ENCODE data around the gene ZNHIT1. TPM values are rescaled to one million over a fixed set of nuclear protein-coding genes. Genes with fewer than 3 reads are reported as not detected.
A peak's percentile ranks its signal among the peaks of the same experiment; 100 is the strongest.

ZNHIT1 gene
- total and polyA plus RNA-seq, 4 experiments from 2014 or later: 44.6 to 83.5 (median 53.5) TPM

- H3K4me1 Mint-ChIP-seq: peaks cover 34 to 68% (median 51%) of the 10 kb centered on the region in 4 donors
- H3K9me3 Mint-ChIP-seq: peaks cover 0 to 4% (median 0%) of the 10 kb centered on the region in 8 donors
- peak overlapping the region in 7 of 8 donors; percentile 8 to 75 (median 52) for H3K4me3 Mint-ChIP-seq
- peak overlapping the region in 3 of 7 donors; percentile 58 to 89 (median 77) for H3K27ac Mint-ChIP-seq
- ChIA-PET CTCF (ENCODE audit: partially characterized antibody) (interaction anchor here (1.0 to 3.0 kb wide), 9 partner anchors 9 to 111 kb away, joined by 3 to 44 read pairs (median 5); no protein-coding TSS in a partner anchor), POLR2A (ENCODE audit: partially characterized antibody) (no interaction called here)
- peaks cover 59 to 73% of the 10 kb centered on the region in 2 donors for H3K27me3 Mint-ChIP-seq
- H3K4me1 ChIP-seq (ENCODE audit: insufficient read depth, low read length): peaks cover 63% of the 10 kb centered on the region
- intact Hi-C loops (cut with micrococcal nuclease): loop anchor here (1.0 kb wide), 1 partner anchor 21 kb away; no protein-coding TSS in a partner anchor
- DNase-seq: no peak
- no peaks in the 10 kb centered on the region for H3K9me3 ChIP-seq (ENCODE audit: control insufficient read depth in 1 of 2, low read length in 2 of 2)
- no peaks in the 10 kb centered on the region for H3K36me3 Mint-ChIP-seq
- peaks cover 89% of the 10 kb centered on the region for H3K27me3 ChIP-seq (ENCODE audit: insufficient read depth, low read length)
- no peak overlapping the region for H3K27ac ChIP-seq (ENCODE audit: low read depth, low read length)
- H3K36me3 ChIP-seq (ENCODE audit: insufficient read depth, low read length): no peaks in the 10 kb centered on the region
- no peak overlapping the region for H3K4me3 ChIP-seq (ENCODE audit: low read length in 2 of 2)
Observed at GRCh38 chr7:101171442-101171837, 46.5 kb upstream of the ZNHIT1 start.

DNA sequence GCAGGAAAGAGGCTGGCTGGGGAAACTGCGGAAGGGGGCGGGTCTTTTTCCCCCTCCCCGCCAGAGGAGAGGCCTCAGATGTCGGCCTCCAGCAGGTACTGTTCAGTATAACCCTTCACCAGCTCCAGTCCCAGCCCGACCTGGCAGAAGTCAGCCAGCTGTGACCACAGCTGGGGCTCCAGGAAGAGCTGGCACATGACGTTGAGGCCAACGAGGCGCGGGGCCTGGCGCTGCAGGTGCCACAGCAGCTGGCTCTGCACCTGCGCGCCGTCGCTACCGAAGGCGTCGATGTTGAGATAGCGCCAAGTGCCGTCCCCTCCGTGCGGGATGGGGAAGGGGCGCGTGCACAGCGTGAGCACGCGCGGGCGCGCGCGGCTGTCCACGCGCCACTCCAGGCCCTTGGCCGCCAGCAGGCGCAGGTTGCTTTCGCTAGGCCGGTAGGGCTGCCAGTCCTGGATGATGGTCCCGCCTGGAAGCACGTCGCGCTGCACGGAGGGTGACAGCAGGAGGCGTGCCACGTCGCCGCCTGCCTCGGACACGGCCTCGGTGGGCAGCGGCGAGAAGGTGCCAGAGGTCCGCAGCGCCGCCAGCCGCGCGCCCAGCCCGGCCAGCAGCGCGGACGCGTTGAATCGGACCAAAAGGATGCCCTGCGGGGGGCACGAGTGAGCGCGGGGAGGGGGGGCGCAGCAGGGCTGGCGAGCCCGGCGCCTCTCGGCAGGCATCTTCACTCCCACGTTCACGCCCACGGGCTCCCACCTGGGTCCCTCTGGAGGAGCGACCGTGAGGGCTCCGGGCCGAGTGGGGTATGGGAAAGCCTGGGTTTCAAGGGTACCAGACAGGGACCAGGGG lies 45.7 kb upstream of the ZNHIT1 start:
- ChIA-PET POLR2A (ENCODE audit: partially characterized antibody) (no interaction called here), CTCF (ENCODE audit: partially characterized antibody) (interaction anchor here (0.6 to 4.7 kb wide), 11 partner anchors 10 to 732 kb away, joined by 3 to 44 read pairs (median 5); no protein-coding TSS in a partner anchor)
- Histone ChIP-seq H3K27me3 (ENCODE audit: insufficient read depth, low read length) (peaks cover 84% of the 10 kb centered on the region), H3K36me3 (ENCODE audit: insufficient read depth, low read length) (no peaks in the 10 kb centered on the region), H3K27ac (ENCODE audit: low read depth, low read length) (no peak overlapping the region), H3K4me1 (ENCODE audit: insufficient read depth, low read length) (peaks cover 57% of the 10 kb centered on the region), H3K4me3 (ENCODE audit: low read length in 2 of 2) (peak overlapping the region in 1 of 2 donors; percentile 34), H3K9me3 (ENCODE audit: control insufficient read depth in 1 of 2, low read length in 2 of 2) (no peaks in the 10 kb centered on the region)
- peak in 1 of 5 donors; percentile 46 for DNase-seq
- no peaks in the 10 kb centered on the region for H3K36me3 Mint-ChIP-seq
- H3K4me3 Mint-ChIP-seq: peak overlapping the region in 7 of 8 donors; percentile 8 to 72 (median 52)
- peaks cover 30 to 62% (median 50%) of the 10 kb centered on the region in 4 donors for H3K4me1 Mint-ChIP-seq
- H3K9me3 Mint-ChIP-seq: peaks cover 0 to 4% (median 0%) of the 10 kb centered on the region in 8 donors
- intact Hi-C loops (cut with micrococcal nuclease): no loop called here
- H3K27me3 Mint-ChIP-seq: peaks cover 61 to 76% of the 10 kb centered on the region in 2 donors
- peak overlapping the region in 1 of 7 donors; percentile 77 for H3K27ac Mint-ChIP-seq

DNA sequence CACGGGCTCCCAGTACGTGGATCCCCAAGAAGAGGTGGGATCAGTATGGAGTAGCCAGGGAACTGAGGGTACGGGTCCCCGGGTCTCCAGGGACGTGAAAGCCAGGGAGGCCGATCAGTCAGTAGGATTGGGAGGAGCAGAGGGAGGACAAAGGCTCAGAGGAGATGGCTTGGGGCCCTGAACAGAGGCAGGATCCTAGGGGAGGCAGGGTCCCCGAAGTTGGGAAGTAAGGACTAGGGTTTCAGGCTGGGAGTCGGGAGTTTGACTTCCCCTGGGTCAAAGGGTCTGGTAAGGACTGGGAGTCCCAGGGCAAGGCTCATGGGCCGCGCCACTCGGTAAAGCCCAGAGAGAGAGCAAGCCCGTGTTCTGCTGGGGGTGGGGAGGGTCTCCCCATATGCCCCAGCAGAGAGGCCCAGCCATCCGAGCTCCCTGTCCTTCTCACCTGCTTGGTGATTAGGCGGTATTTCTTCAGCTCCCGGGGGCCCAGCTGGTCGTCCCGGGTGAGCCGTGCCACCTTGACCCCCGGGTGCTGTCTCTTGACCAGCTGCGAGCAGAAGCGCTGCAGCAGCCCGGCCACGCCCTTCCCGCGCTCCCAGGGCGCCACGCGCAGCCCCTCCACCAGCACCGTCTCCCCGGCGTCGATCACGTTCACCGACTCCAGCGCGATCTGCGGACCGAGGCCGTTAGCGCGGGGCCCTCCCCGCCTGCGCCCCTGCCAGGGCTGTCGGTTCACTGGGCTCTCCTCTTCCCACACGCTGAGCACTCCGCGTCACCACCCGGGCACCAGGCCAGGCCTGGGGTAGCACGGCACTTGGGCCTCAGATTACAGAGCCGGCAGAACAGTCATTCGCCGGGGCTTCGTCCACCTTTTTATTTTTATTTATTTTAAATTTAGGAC lies 44.9 kb upstream of the ZNHIT1 start:
- peaks cover 62 to 76% of the 10 kb centered on the region in 2 donors for H3K27me3 Mint-ChIP-seq
- H3K4me1 Mint-ChIP-seq: peaks cover 30 to 60% (median 48%) of the 10 kb centered on the region in 4 donors
- peak overlapping the region in 2 of 7 donors; percentile 32 to 41 for H3K27ac Mint-ChIP-seq
- H3K4me3 Mint-ChIP-seq: peak overlapping the region in 6 of 8 donors; percentile 40 to 69 (median 48)
- ChIA-PET POLR2A (ENCODE audit: partially characterized antibody) (interaction anchor here (1.3 kb wide), 2 partner anchors 29 to 45 kb away, joined by 3 read pairs; partner anchors contain the start of genes PLOD3 and ZNHIT1), CTCF (ENCODE audit: partially characterized antibody) (interaction anchor here (0.9 to 4.7 kb wide), 4 partner anchors 18 to 31 kb away, joined by 3 to 27 read pairs (median 13); no protein-coding TSS in a partner anchor)
- Histone ChIP-seq H3K27ac (ENCODE audit: low read depth, low read length) (no peak overlapping the region), H3K9me3 (ENCODE audit: control insufficient read depth in 1 of 2, low read length in 2 of 2) (no peaks in the 10 kb centered on the region), H3K4me1 (ENCODE audit: insufficient read depth, low read length) (peaks cover 56% of the 10 kb centered on the region), H3K27me3 (ENCODE audit: insufficient read depth, low read length) (peaks cover 76% of the 10 kb centered on the region), H3K36me3 (ENCODE audit: insufficient read depth, low read length) (no peaks in the 10 kb centered on the region), H3K4me3 (ENCODE audit: low read length in 2 of 2) (no peak overlapping the region)
- H3K9me3 Mint-ChIP-seq: peaks cover 0 to 4% (median 0%) of the 10 kb centered on the region in 8 donors
- no peaks in the 10 kb centered on the region for H3K36me3 Mint-ChIP-seq
- no peak for DNase-seq
- intact Hi-C loops (cut with micrococcal nuclease): no loop called here

- CTCF ChIA-PET (ENCODE audit: partially characterized antibody): interaction anchor here (0.9 to 4.7 kb wide), 4 partner anchors 18 to 32 kb away, joined by 3 to 27 read pairs (median 13); no protein-coding TSS in a partner anchor
- POLR2A ChIA-PET (ENCODE audit: partially characterized antibody): interaction anchor here (1.3 kb wide), 2 partner anchors 30 to 44 kb away, joined by 3 read pairs; partner anchors contain the start of genes PLOD3 and ZNHIT1
- no peaks in the 10 kb centered on the region for H3K36me3 Mint-ChIP-seq
- H3K4me3 ChIP-seq (ENCODE audit: low read length in 2 of 2): no peak overlapping the region
- peak overlapping the region; percentile 20 to 80 (median 60) for H3K4me3 Mint-ChIP-seq
- peaks cover 0 to 4% (median 0%) of the 10 kb centered on the region in 8 donors for H3K9me3 Mint-ChIP-seq
- H3K4me1 ChIP-seq (ENCODE audit: insufficient read depth, low read length): peaks cover 56% of the 10 kb centered on the region
- peak overlapping the region in 2 of 7 donors; percentile 41 to 76 for H3K27ac Mint-ChIP-seq
- no peaks in the 10 kb centered on the region for H3K9me3 ChIP-seq (ENCODE audit: control insufficient read depth in 1 of 2, low read length in 2 of 2)
- peaks cover 72% of the 10 kb centered on the region for H3K27me3 ChIP-seq (ENCODE audit: insufficient read depth, low read length)
- DNase-seq: peak; percentile 62 to 67 (median 64)
- intact Hi-C loops (cut with micrococcal nuclease): no loop called here
- no peaks in the 10 kb centered on the region for H3K36me3 ChIP-seq (ENCODE audit: insufficient read depth, low read length)
- peaks cover 30 to 56% (median 44%) of the 10 kb centered on the region in 4 donors for H3K4me1 Mint-ChIP-seq
- peaks cover 60 to 76% of the 10 kb centered on the region in 2 donors for H3K27me3 Mint-ChIP-seq
- H3K27ac ChIP-seq (ENCODE audit: low read depth, low read length): no peak overlapping the region
Observed at GRCh38 chr7:101173752-101174244, 44.2 kb upstream of the ZNHIT1 start.

DNA sequence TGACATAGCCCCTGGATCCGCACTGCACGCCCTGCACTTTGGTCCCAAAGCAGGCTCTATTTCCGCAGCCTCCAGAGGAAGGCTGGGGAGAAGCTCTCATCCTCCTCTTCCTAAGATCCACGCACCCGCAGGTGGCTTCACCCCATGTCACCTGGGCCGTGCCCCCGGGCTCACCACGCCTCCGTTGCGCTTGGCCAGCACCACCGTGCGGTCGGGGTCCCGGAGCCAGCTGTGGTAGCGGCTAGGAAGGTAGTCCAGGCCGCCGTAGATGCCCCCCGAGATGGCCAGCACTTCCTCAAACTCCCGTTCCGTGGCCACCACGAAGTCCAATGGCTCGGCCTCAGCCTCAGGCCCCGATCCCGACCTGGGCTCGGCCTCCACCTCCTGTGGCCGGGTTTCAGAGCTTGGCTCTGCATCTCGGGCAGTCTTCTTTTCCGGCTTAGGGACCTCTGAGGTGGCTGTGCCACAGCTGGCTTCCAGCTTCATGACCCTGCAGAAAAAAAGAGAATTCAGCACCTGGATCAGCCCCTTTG lies 43.6 kb upstream of the ZNHIT1 start:
- H3K4me1 Mint-ChIP-seq: peaks cover 29 to 56% (median 43%) of the 10 kb centered on the region in 4 donors
- peaks cover 56 to 75% of the 10 kb centered on the region in 2 donors for H3K27me3 Mint-ChIP-seq
- POLR2A ChIA-PET (ENCODE audit: partially characterized antibody): interaction anchor here (1.3 kb wide), 2 partner anchors 30 to 43 kb away, joined by 3 read pairs; partner anchors contain the start of genes PLOD3 and ZNHIT1
- H3K4me3 Mint-ChIP-seq: peak overlapping the region in 6 of 8 donors; percentile 51 to 80 (median 63)
- no peak overlapping the region for H3K4me3 ChIP-seq (ENCODE audit: low read length in 2 of 2)
- H3K36me3 Mint-ChIP-seq: no peaks in the 10 kb centered on the region
- intact Hi-C loops (cut with micrococcal nuclease): no loop called here
- H3K27ac ChIP-seq (ENCODE audit: low read depth, low read length): no peak overlapping the region
- DNase-seq: no peak
- peak overlapping the region in 2 of 7 donors; percentile 2 to 76 for H3K27ac Mint-ChIP-seq
- H3K4me1 ChIP-seq (ENCODE audit: insufficient read depth, low read length): peaks cover 51% of the 10 kb centered on the region
- H3K9me3 Mint-ChIP-seq: peaks cover 0 to 4% (median 0%) of the 10 kb centered on the region in 8 donors
- H3K36me3 ChIP-seq (ENCODE audit: insufficient read depth, low read length): no peaks in the 10 kb centered on the region
- CTCF ChIA-PET (ENCODE audit: partially characterized antibody): interaction anchor here (0.9 to 4.7 kb wide), 3 partner anchors 17 to 30 kb away, joined by 3 to 27 read pairs (median 23); no protein-coding TSS in a partner anchor
- H3K9me3 ChIP-seq (ENCODE audit: control insufficient read depth in 1 of 2, low read length in 2 of 2): no peaks in the 10 kb centered on the region
- peaks cover 69% of the 10 kb centered on the region for H3K27me3 ChIP-seq (ENCODE audit: insufficient read depth, low read length)

DNA sequence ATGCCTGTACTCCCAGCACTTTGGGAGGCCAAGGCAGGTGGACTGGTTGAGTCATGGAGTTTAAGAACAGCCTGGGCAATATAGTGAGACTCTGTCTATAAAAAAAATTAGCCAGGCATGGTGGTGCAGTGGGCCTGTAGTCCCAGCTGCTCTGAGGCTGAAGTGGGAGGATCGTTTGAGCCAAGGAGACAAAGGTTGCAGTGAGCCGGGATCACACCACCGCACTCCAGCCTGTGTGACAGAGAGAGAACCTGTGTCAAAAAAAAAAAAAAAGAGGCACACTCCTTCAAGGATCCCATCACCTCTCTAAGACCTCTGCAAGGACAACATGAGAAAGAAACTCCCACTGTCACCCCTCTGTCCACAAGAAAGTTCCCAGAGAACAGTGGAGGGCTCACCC lies 42.3 kb upstream of the ZNHIT1 start:
- DNase-seq: no peak
- Histone ChIP-seq H3K36me3 (ENCODE audit: insufficient read depth, low read length) (no peaks in the 10 kb centered on the region), H3K4me1 (ENCODE audit: insufficient read depth, low read length) (peaks cover 38% of the 10 kb centered on the region), H3K27me3 (ENCODE audit: insufficient read depth, low read length) (peaks cover 60% of the 10 kb centered on the region), H3K4me3 (ENCODE audit: low read length in 2 of 2) (no peak overlapping the region), H3K27ac (ENCODE audit: low read depth, low read length) (no peak overlapping the region), H3K9me3 (ENCODE audit: control insufficient read depth in 1 of 2, low read length in 2 of 2) (no peaks in the 10 kb centered on the region)
- POLR2A ChIA-PET (ENCODE audit: partially characterized antibody): interaction anchor here (0.9 kb wide), 1 partner anchor 14 kb away, joined by 3 read pairs; no protein-coding TSS in a partner anchor
- Mint-ChIP-seq H3K36me3 (no peaks in the 10 kb centered on the region), H3K4me1 (peaks cover 22 to 43% (median 34%) of the 10 kb centered on the region in 4 donors), H3K27me3 (peaks cover 53 to 69% of the 10 kb centered on the region in 2 donors), H3K4me3 (peak overlapping the region in 1 of 8 donors; percentile 43), H3K27ac (peak overlapping the region in 1 of 7 donors; percentile 38), H3K9me3 (peaks cover 0 to 4% (median 0%) of the 10 kb centered on the region in 8 donors)
- intact Hi-C loops (cut with micrococcal nuclease): no loop called here
- CTCF ChIA-PET (ENCODE audit: partially characterized antibody): interaction anchor here (3.9 to 4.7 kb wide), 2 partner anchors 16 to 31 kb away, joined by 23 to 27 read pairs; no protein-coding TSS in a partner anchor

Measured in CD4-positive, alpha-beta memory T cell (primary cell).